ENCODE data around the gene TSPAN17. TPM values are rescaled to one million over a fixed set of nuclear protein-coding genes. Genes with fewer than 3 reads are reported as not detected.

TSPAN17 gene
- total RNA-seq, 2 donors from 2014 or later, result 30.5 to 36.1 TPM

- peaks cover 11% of the 10 kb centered on the region for H3K4me1 ChIP-seq
- DNase-seq, result no peak
- H3K27me3 ChIP-seq, result peaks cover 50% of the 10 kb centered on the region
- H3K9me3 ChIP-seq, result no peaks in the 10 kb centered on the region
- intact Hi-C loops (cut with DNase I), result no loop called here
- TF ChIP-seq CTCF (IDR thresholded peaks at IDR 0.05), result no peak
- H3K27ac ChIP-seq, result no peak overlapping the region
- no peak overlapping the region for H3K4me3 ChIP-seq
- no peaks in the 10 kb centered on the region for H3K36me3 ChIP-seq
- H3K9ac ChIP-seq (ENCODE audit: low read depth in 2 of 2, low read length in 2 of 2), result no peak overlapping the region
Observed at GRCh38 chr5:176631383-176632200, 15.7 kb upstream of the TSPAN17 start.

GRCh38 chr5:176632745-176633144 is 14.5 kb upstream of the TSPAN17 start:
- no peak overlapping the region for H3K4me3 ChIP-seq
- intact Hi-C loops (cut with DNase I), result no loop called here
- no peaks in the 10 kb centered on the region for H3K9me3 ChIP-seq
- DNase-seq, result no peak
- no peaks in the 10 kb centered on the region for H3K36me3 ChIP-seq
- TF ChIP-seq CTCF (IDR thresholded peaks at IDR 0.05), result no peak
- peaks cover 11% of the 10 kb centered on the region for H3K4me1 ChIP-seq
- no peak overlapping the region for H3K27ac ChIP-seq
- H3K27me3 ChIP-seq, result peaks cover 43% of the 10 kb centered on the region
- no peak overlapping the region for H3K9ac ChIP-seq (ENCODE audit: low read depth in 2 of 2, low read length in 2 of 2)

- peaks cover 37% of the 10 kb centered on the region for H3K27me3 ChIP-seq
- H3K9ac ChIP-seq (ENCODE audit: low read depth in 2 of 2, low read length in 2 of 2), result no peak overlapping the region
- no peaks in the 10 kb centered on the region for H3K9me3 ChIP-seq
- DNase-seq, result no peak
- TF ChIP-seq CTCF (IDR thresholded peaks at IDR 0.05), result no peak
- intact Hi-C loops (cut with DNase I), result no loop called here
- no peak overlapping the region for H3K4me3 ChIP-seq
- no peak overlapping the region for H3K27ac ChIP-seq
- no peaks in the 10 kb centered on the region for H3K36me3 ChIP-seq
- H3K4me1 ChIP-seq, result peaks cover 11% of the 10 kb centered on the region
Observed at GRCh38 chr5:176633598-176633997, 13.7 kb upstream of the TSPAN17 start.

- no peak overlapping the region for H3K4me3 ChIP-seq
- H3K9me3 ChIP-seq, result no peaks in the 10 kb centered on the region
- H3K27me3 ChIP-seq, result peaks cover 9% of the 10 kb centered on the region
- TF ChIP-seq CTCF (IDR thresholded peaks at IDR 0.05), result no peak
- no peak overlapping the region for H3K27ac ChIP-seq
- no peak for DNase-seq
- H3K36me3 ChIP-seq, result no peaks in the 10 kb centered on the region
- intact Hi-C loops (cut with DNase I), result no loop called here
- no peak overlapping the region for H3K9ac ChIP-seq (ENCODE audit: low read depth in 2 of 2, low read length in 2 of 2)
- H3K4me1 ChIP-seq, result no peaks in the 10 kb centered on the region
Observed at GRCh38 chr5:176636426-176636825, 10.9 kb upstream of the TSPAN17 start.

- intact Hi-C loops (cut with DNase I), result no loop called here
- Histone ChIP-seq H3K4me3 (no peak overlapping the region), H3K27me3 (no peaks in the 10 kb centered on the region), H3K4me1 (no peaks in the 10 kb centered on the region), H3K9ac (ENCODE audit: low read depth in 2 of 2, low read length in 2 of 2) (no peak overlapping the region), H3K9me3 (no peaks in the 10 kb centered on the region), H3K27ac (no peak overlapping the region), H3K36me3 (no peaks in the 10 kb centered on the region)
- no peak for TF ChIP-seq CTCF (IDR thresholded peaks at IDR 0.05)
- no peak for DNase-seq
Observed at GRCh38 chr5:176637556-176637955, 9.7 kb upstream of the TSPAN17 start.

Measured in colonic mucosa (tissue), 4 donors.